Thyroid gland (tissue), 4 donors: ENCODE data around the gene ANKRD40CL. TPM values are rescaled to one million over a fixed set of nuclear protein-coding genes. Genes with fewer than 3 reads are reported as not detected.

Source experiments
- DNase-seq, 2 donors: peaks; one replicate each; pipeline ENCODE4 v3.0.0-alpha.2; 2019
- H3K27ac ChIP-seq, 3 donors: fragments of 200-600 bp; sonication (generic); 1 replicate in 2 of 3; 2 replicates in 1 of 3; pipeline ENCODE4 v1.5.1; 2016 to 2019; ENCODE audit warnings: mild to moderate bottlenecking in 1 of 3, moderate library complexity in 1 of 3
- H3K27me3 ChIP-seq: fragments of 200-600 bp; sonication (generic); one replicate; pipeline ENCODE4 v1.5.1; 2019
- H3K36me3 ChIP-seq, 2 donors: fragments of 200-600 bp; sonication (generic); one replicate each; pipeline ENCODE4 v1.5.1; 2016 to 2019
- H3K4me1 ChIP-seq, 2 donors: fragments of 200-600 bp; sonication (generic); one replicate each; pipeline ENCODE4 v1.5.1; 2017 to 2019
- H3K4me3 ChIP-seq, 3 donors: fragments of 200-600 bp; sonication (generic); replicated peaks in 1 of 3; 1 replicate in 2 of 3; 2 replicates in 1 of 3; pipeline ENCODE4 v1.5.1; 2016; ENCODE audit warnings: mild to moderate bottlenecking in 1 of 3
- H3K9me3 ChIP-seq: fragments of 200-600 bp; sonication (generic); one replicate; pipeline ENCODE4 v1.5.1; 2017
- POLR2A ChIP-seq, 2 donors: fragments of 450-650 bp; IDR thresholded peaks; one replicate each; pipeline ENCODE4 v1.6.1; 2017; ENCODE audit warnings: antibody characterized with exemption in 2 of 2, mild to moderate bottlenecking in 2 of 2, moderate library complexity in 1 of 2
- WGBS, 2 donors: methylation state at CpG; one replicate each; pipeline ENCODE4 v1.1.5; 2017; 5-methylcytosine and 5-hydroxymethylcytosine counted together
- intact Hi-C: fragments of 100-400 bp; cut with DNase I; formaldehyde crosslinking; loops from one replicate; pipeline ENCODE4 v1.15.1; 2023
- total RNA-seq, 4 donors: library from RNA; depleted of rRNA; stranded (reverse); fragments of >200 nt; gene quantifications; one replicate each; pipeline ENCODE4 v1.2.3, GENCODE V29; 2016
- TF ChIP-seq, protein P1 (sequence below), 6 experiments: fragments of 200-600 bp in 3 of 6; fragments of 450-650 bp in 3 of 6; sonication (generic) in 3 of 6; IDR thresholded peaks; one replicate each; pipeline ENCODE4 v1.5.1; 2016 to 2019; ENCODE audit warnings: antibody characterized with exemption in 6 of 6, mild to moderate bottlenecking in 2 of 6, inconsistent platforms in 1 of 6, moderate library complexity in 1 of 6

The ANKRD40CL gene
- total RNA-seq, 4 donors from 2014 or later = not detected

DNA sequence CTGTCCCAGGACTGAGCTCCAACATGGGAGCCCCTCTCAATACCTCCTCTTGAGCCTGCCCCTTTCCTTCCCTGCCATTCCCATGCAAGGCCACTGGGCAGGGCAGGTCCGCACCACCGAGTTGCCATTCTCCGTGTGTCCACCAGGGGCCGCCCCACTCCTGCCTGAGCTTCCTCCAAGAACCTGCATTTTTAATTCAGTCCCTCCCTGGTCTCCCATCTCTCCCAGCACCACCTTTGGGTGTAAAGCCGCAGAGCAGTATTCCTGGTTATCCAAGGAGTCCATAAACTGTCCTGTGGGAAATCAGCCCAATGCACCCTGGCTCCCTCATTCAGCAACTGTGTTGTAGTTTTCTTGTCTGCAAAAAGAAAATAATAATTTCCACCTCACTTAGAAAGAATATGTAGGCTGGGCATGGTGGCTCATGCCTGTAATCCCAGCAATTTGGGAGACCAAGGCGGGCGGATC lies 15.9 kb upstream of the ANKRD40CL start:
- Histone ChIP-seq H3K27me3 (no peaks in the 10 kb centered on the region), H3K27ac (no peak overlapping the region), H3K4me3 (no peak overlapping the region), H3K9me3 (no peaks in the 10 kb centered on the region), H3K4me1 (peaks cover 9 to 21% of the 10 kb centered on the region in 2 donors), H3K36me3 (no peaks in the 10 kb centered on the region)
- intact Hi-C loops = loop anchor here (2.0 to 10.0 kb wide), 2 partner anchors 60 to 172 kb away; no protein-coding TSS in a partner anchor
- WGBS, 2 donors = 20 to 25% methylated on average over 7 of the region's 7 CpGs
- no peak for TF ChIP-seq POLR2A (IDR thresholded peaks at IDR 0.05)
- TF ChIP-seq, protein P1, sequence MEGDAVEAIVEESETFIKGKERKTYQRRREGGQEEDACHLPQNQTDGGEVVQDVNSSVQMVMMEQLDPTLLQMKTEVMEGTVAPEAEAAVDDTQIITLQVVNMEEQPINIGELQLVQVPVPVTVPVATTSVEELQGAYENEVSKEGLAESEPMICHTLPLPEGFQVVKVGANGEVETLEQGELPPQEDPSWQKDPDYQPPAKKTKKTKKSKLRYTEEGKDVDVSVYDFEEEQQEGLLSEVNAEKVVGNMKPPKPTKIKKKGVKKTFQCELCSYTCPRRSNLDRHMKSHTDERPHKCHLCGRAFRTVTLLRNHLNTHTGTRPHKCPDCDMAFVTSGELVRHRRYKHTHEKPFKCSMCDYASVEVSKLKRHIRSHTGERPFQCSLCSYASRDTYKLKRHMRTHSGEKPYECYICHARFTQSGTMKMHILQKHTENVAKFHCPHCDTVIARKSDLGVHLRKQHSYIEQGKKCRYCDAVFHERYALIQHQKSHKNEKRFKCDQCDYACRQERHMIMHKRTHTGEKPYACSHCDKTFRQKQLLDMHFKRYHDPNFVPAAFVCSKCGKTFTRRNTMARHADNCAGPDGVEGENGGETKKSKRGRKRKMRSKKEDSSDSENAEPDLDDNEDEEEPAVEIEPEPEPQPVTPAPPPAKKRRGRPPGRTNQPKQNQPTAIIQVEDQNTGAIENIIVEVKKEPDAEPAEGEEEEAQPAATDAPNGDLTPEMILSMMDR (IDR thresholded peaks at IDR 0.05) = peak; percentile 91 to 99 (median 98)
- DNase-seq = peak; percentile 82 to 85

GRCh38 chr17:50781167-50781566 lies 13.8 kb upstream of the ANKRD40CL start:
- 54 to 58% methylated on average over 21 to 27 of the region's 38 CpGs for WGBS, 2 donors
- intact Hi-C loops = loop anchor here (10.0 kb wide), 1 partner anchor 174 kb away; no protein-coding TSS in a partner anchor
- no peaks in the 10 kb centered on the region for H3K36me3 ChIP-seq
- H3K27me3 ChIP-seq = no peaks in the 10 kb centered on the region
- no peak overlapping the region for H3K27ac ChIP-seq
- DNase-seq = no peak
- no peak overlapping the region for H3K4me3 ChIP-seq
- peaks cover 13 to 24% of the 10 kb centered on the region in 2 donors for H3K4me1 ChIP-seq
- no peak for TF ChIP-seq POLR2A (IDR thresholded peaks at IDR 0.05)
- TF ChIP-seq, protein P1 (IDR thresholded peaks at IDR 0.05) = no peak
- no peaks in the 10 kb centered on the region for H3K9me3 ChIP-seq

DNA sequence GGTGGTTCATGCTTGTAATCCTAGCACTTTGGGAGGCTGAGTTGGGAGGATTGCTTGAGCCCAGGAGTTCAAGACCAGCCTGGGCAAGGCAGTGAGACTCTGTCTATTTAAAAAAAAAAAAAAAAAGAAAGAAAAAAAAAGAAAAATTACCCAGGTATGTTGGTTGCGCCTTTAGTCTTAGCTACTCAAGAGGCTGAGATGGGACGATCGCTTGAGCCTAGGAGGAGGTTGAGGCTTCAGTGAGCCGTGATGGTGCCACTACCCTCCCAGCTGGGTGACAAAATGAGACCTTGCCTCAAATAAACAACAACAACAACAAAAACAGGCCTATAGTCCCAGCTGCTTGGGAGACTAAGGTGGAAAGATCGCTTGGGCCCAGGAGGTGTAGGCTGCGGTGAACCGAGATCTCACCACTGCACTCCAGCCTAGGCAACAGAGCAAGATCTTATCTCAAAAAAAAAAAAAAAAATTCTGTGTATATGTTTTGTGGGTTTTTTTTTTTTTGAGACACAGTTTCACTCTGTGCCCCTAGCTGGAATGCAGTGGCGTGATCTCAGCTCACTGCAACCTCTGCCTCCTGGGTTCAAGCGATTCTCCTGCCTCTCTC lies 12.5 kb upstream of the ANKRD40CL start:
- 83 to 86% methylated on average over 9 of the region's 9 CpGs for WGBS, 2 donors
- intact Hi-C loops = loop anchor here (10.0 kb wide), 1 partner anchor 175 kb away; no protein-coding TSS in a partner anchor
- H3K27me3 ChIP-seq = no peaks in the 10 kb centered on the region
- H3K27ac ChIP-seq = no peak overlapping the region
- DNase-seq = no peak
- H3K9me3 ChIP-seq = no peaks in the 10 kb centered on the region
- no peak for TF ChIP-seq POLR2A (IDR thresholded peaks at IDR 0.05)
- TF ChIP-seq, protein P1 (IDR thresholded peaks at IDR 0.05) = no peak
- no peaks in the 10 kb centered on the region for H3K36me3 ChIP-seq
- H3K4me1 ChIP-seq = peaks cover 13 to 17% of the 10 kb centered on the region in 2 donors
- no peak overlapping the region for H3K4me3 ChIP-seq

DNA sequence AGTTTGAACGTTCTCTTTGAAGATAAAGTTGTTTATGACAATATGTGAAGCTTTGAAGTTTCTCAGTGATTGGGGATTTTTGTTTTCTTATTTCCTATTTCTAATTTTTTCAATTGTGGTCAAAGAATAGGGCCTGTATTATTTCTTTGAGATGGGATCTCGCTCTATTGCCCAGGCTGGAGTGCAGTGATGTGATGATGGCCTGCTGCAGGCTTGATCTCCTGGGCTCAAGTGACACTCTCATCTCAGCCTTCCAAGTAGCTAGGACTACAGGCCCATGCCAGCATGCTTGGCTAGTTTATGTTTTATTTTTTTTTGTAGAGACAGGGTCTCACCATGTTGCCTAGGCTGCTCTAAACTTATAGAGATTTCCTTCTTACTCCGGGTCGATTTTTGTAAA lies 11.7 kb upstream of the ANKRD40CL start:
- H3K4me3 ChIP-seq = no peak overlapping the region
- H3K4me1 ChIP-seq = peaks cover 13 to 17% of the 10 kb centered on the region in 2 donors
- WGBS, 2 donors = 77 to 82% methylated on average over 4 of the region's 4 CpGs
- no peaks in the 10 kb centered on the region for H3K27me3 ChIP-seq
- TF ChIP-seq, protein P1 (IDR thresholded peaks at IDR 0.05) = no peak
- no peak for TF ChIP-seq POLR2A (IDR thresholded peaks at IDR 0.05)
- H3K9me3 ChIP-seq = no peaks in the 10 kb centered on the region
- no peaks in the 10 kb centered on the region for H3K36me3 ChIP-seq
- no peak for DNase-seq
- intact Hi-C loops = no loop called here
- peak overlapping the region in 2 of 3 donors; percentile 29 to 46 for H3K27ac ChIP-seq

GRCh38 chr17:50778471-50778870 lies 11.2 kb upstream of the ANKRD40CL start:
- no peaks in the 10 kb centered on the region for H3K36me3 ChIP-seq
- no peaks in the 10 kb centered on the region for H3K9me3 ChIP-seq
- no peaks in the 10 kb centered on the region for H3K27me3 ChIP-seq
- peaks cover 13 to 15% of the 10 kb centered on the region in 2 donors for H3K4me1 ChIP-seq
- WGBS, 2 donors = 25 to 56% methylated on average over 8 of the region's 8 CpGs
- no peak overlapping the region for H3K4me3 ChIP-seq
- DNase-seq = peak; percentile 71 to 79
- H3K27ac ChIP-seq = peak overlapping the region in 2 of 3 donors; percentile 29 to 46
- TF ChIP-seq, protein P1 (IDR thresholded peaks at IDR 0.05) = no peak
- intact Hi-C loops = no loop called here
